Panc1 (cell line): ENCODE measurements around the gene PCGF3. TPM values are rescaled to one million over a fixed set of nuclear protein-coding genes. Genes with fewer than 3 reads are reported as not detected.

Source experiments
- ATAC-seq: fragments of 200-7000 bp; cut with Tn5 transposase; 2 replicates; pipeline ENCODE4 v1.9.1; 2020; ENCODE audit warnings: mild to moderate bottlenecking, moderate library complexity
- BruUV-seq: library from RNA; stranded (reverse); fragments of 400-500 nt; replicated peaks from 2 replicates; lab custom pipeline; 2021; lab: Mats Ljungman, UMichigan
- CTCF ChIA-PET: fragments of 300-600 bp; sonication (Branson Sonifier 250); formaldehyde crosslinking; loops from one replicate; lab custom pipeline; 2022; ENCODE audit warnings: antibody characterized with exemption; lab: Charles Lee
- POLR2A ChIA-PET: fragments of 300-600 bp; sonication (Branson Sonifier 250); formaldehyde crosslinking; loops from one replicate; lab custom pipeline; 2022; ENCODE audit warnings: antibody characterized with exemption; lab: Charles Lee
- DNase-seq: peaks from one replicate; pipeline ENCODE4 v3.0.0-alpha.2; 2010; ENCODE audit warnings: low read depth, low spot score
- H3K27ac ChIP-seq: 2 replicates; pipeline ENCODE4 v1.5.1; 2011; ENCODE audit warnings: mild to moderate bottlenecking, low read length, inconsistent platforms
- H3K27me3 ChIP-seq: fragments of 200-500 bp; sonication (Bioruptor generic); 2 replicates; pipeline ENCODE4 v1.6.0; 2014; ENCODE audit warnings: low read length, inconsistent platforms; ENCODE audit not compliant: control insufficient read depth, insufficient read depth
- H3K36me3 ChIP-seq: fragments of 200-500 bp; sonication (Bioruptor generic); 2 replicates; pipeline ENCODE4 v1.5.1; 2014; ENCODE audit warnings: inconsistent platforms, mild to moderate bottlenecking, low read length, moderate library complexity; ENCODE audit not compliant: control insufficient read depth, insufficient read depth
- H3K4me1 ChIP-seq: 2 replicates; pipeline ENCODE4 v1.5.1; 2011; ENCODE audit warnings: inconsistent platforms, mild to moderate bottlenecking, low read length, moderate library complexity; ENCODE audit not compliant: control insufficient read depth, insufficient read depth
- H3K4me3 ChIP-seq, 2 experiments: 2 replicates each; pipeline ENCODE4 v1.5.1; 2011 to 2012; ENCODE audit warnings: low read depth in 2 of 2, low read length in 2 of 2, mild to moderate bottlenecking in 2 of 2, inconsistent platforms in 1 of 2, moderate library complexity in 1 of 2
- H3K9me3 ChIP-seq: fragments of 200-500 bp; sonication (Bioruptor generic); 2 replicates; pipeline ENCODE4 v1.5.1; 2014; ENCODE audit warnings: low read depth, mild to moderate bottlenecking, inconsistent platforms, low read length, moderate library complexity; ENCODE audit not compliant: control insufficient read depth, insufficient read depth
- CTCF ChIP-seq: fragments of 450-650 bp; IDR thresholded peaks from 2 replicates; pipeline ENCODE4 v1.5.1; 2017; ENCODE audit warnings: mild to moderate bottlenecking
- POLR2AphosphoS5 ChIP-seq: IDR thresholded peaks from 2 replicates; pipeline ENCODE4 v1.6.1; 2012; ENCODE audit warnings: mild to moderate bottlenecking, low read depth, low read length, moderate library complexity
- SIN3A ChIP-seq: IDR thresholded peaks from 2 replicates; pipeline ENCODE4 v1.6.1; 2012; ENCODE audit warnings: low read depth, mild to moderate bottlenecking, low read length, moderate library complexity, borderline replicate concordance; ENCODE audit not compliant: insufficient read depth
- TCF7L2 ChIP-seq: IDR thresholded peaks from 2 replicates; pipeline ENCODE4 v1.6.1; 2011; ENCODE audit warnings: mild to moderate bottlenecking, low read depth, low read length, inconsistent platforms
- in situ Hi-C: cut with HindIII; loops from 2 replicates; pipeline ENCODE4 v1.10.0; 2016; ENCODE audit warnings: low sequenced_read_pairs, low pct_unique_long_range_greater_than_20kb
- intact Hi-C: fragments of 100-400 bp; cut with micrococcal nuclease; formaldehyde crosslinking; loops from one replicate; pipeline ENCODE4 v1.10.0; 2022; ENCODE audit not compliant: unreplicated experiment
- total RNA-seq: library from RNA; stranded (reverse); gene quantifications from one replicate; pipeline ENCODE4 v1.2.1, GENCODE V29; 2021; ENCODE audit not compliant: unreplicated experiment
- TF ChIP-seq, protein P1 (sequence below), 2 experiments: IDR thresholded peaks; 2 replicates each; pipeline ENCODE4 v1.6.1; 2011 to 2012; ENCODE audit warnings: low read depth in 2 of 2, control low read depth in 1 of 2, low read length in 1 of 2, mild to moderate bottlenecking in 1 of 2, moderate library complexity in 1 of 2; ENCODE audit not compliant: insufficient read depth in 1 of 2

PCGF3 gene
- total RNA-seq, 1 experiment from 2014 or later = 44.6 TPM

DNA sequence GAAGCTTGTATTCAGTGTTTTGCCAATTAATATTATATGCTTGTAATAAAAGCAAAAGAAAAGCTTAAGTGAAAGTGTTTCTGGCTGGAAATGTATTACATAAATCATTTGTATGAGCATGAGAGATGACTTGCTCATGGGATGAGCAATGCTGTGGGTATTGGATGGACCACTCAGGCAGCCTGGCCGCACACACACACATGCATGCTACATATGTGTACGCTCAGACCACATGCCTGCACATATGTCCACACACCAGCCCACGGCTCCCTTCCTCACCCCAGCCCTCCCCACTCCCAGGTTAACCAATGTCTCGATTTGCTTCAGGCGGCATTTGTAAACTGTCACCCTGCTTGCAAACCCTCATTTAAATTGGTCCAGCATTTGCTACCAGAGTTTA is 64.4 kb downstream of the PCGF3 start:
- H3K4me3 ChIP-seq = no peak overlapping the region
- DNase-seq (no peak), ATAC-seq (no peak)
- no peak for TF ChIP-seq CTCF
- TF ChIP-seq TCF7L2 = no peak
- no peak for TF ChIP-seq POLR2AphosphoS5
- TF ChIP-seq, protein P1, sequence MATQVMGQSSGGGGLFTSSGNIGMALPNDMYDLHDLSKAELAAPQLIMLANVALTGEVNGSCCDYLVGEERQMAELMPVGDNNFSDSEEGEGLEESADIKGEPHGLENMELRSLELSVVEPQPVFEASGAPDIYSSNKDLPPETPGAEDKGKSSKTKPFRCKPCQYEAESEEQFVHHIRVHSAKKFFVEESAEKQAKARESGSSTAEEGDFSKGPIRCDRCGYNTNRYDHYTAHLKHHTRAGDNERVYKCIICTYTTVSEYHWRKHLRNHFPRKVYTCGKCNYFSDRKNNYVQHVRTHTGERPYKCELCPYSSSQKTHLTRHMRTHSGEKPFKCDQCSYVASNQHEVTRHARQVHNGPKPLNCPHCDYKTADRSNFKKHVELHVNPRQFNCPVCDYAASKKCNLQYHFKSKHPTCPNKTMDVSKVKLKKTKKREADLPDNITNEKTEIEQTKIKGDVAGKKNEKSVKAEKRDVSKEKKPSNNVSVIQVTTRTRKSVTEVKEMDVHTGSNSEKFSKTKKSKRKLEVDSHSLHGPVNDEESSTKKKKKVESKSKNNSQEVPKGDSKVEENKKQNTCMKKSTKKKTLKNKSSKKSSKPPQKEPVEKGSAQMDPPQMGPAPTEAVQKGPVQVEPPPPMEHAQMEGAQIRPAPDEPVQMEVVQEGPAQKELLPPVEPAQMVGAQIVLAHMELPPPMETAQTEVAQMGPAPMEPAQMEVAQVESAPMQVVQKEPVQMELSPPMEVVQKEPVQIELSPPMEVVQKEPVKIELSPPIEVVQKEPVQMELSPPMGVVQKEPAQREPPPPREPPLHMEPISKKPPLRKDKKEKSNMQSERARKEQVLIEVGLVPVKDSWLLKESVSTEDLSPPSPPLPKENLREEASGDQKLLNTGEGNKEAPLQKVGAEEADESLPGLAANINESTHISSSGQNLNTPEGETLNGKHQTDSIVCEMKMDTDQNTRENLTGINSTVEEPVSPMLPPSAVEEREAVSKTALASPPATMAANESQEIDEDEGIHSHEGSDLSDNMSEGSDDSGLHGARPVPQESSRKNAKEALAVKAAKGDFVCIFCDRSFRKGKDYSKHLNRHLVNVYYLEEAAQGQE (IDR thresholded peaks at IDR 0.05; ENCODE audit: insufficient read depth in 1 of 2, low read depth in 2 of 2, low read length in 1 of 2) = no peak
- TF ChIP-seq SIN3A = no peak
- ChIA-PET POLR2A (no interaction called here), CTCF (interaction anchor here (0.7 kb wide), 1 partner anchor 217 kb away, joined by 3 read pairs; the partner anchor contains the start of gene IDUA)
- in situ Hi-C loops (no loop called here), intact Hi-C loops (no loop called here)
- H3K9me3 ChIP-seq = no peaks in the 10 kb centered on the region
- H3K4me1 ChIP-seq = peaks cover 40% of the 10 kb centered on the region
- BruUV-seq = no TSS peak
- peaks cover 2% of the 10 kb centered on the region; the same call in 1 of the 2 replicates for H3K36me3 ChIP-seq
- H3K27me3 ChIP-seq = no peaks in the 10 kb centered on the region
- no peak overlapping the region for H3K27ac ChIP-seq

DNA sequence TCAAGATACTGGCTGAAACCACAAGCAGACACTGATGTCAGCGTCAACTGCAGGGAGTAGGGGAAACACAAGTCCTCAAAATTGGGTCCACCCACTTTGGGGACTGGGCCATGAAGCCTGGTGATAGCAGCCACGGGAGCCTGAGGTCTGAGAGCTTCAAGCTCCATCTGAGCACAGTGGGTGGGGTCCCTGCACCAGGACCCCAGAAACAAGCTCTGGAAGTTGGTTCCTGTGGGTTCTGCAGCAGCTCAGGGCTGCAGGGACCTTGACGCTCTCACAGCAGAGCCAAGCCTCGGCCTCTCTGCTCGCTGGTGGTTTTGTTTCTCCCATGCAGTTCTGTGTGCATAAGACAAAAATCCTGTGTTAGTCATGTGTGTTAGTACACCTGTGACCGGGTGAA is 65.8 kb downstream of the PCGF3 start:
- Histone ChIP-seq H3K27me3 (no peaks in the 10 kb centered on the region), H3K27ac (no peak overlapping the region), H3K9me3 (no peaks in the 10 kb centered on the region), H3K4me3 (no peak overlapping the region), H3K4me1 (peaks cover 28% of the 10 kb centered on the region), H3K36me3 (peaks cover 2% of the 10 kb centered on the region; the same call in 1 of the 2 replicates)
- CTCF ChIA-PET = no interaction called here
- in situ Hi-C loops = no loop called here
- TF ChIP-seq POLR2AphosphoS5 = no peak
- TF ChIP-seq TCF7L2 = no peak
- no peak for TF ChIP-seq SIN3A
- TF ChIP-seq, protein P1 (IDR thresholded peaks at IDR 0.05; ENCODE audit: insufficient read depth in 1 of 2, low read depth in 2 of 2, low read length in 1 of 2) = no peak
- TF ChIP-seq CTCF = no peak
- intact Hi-C loops = no loop called here
- no peak for ATAC-seq
- no TSS peak for BruUV-seq
- no peak for DNase-seq
- POLR2A ChIA-PET = no interaction called here
